Measurements from ENCODE around the gene EMC10.

- TF ChIP-seq CTCF (IDR thresholded peaks at IDR 0.05) (no peak), POLR2A (IDR thresholded peaks at IDR 0.05; ENCODE audit: low read length) (no peak), RARB (CRISPR knock-in tag; IDR thresholded peaks at IDR 0.05) (no peak), ESRRA (IDR thresholded peaks at IDR 0.05; ENCODE audit: borderline replicate concordance, low read length) (no peak), EP300 (IDR thresholded peaks at IDR 0.05) (no peak), ZC3H11A (IDR thresholded peaks at IDR 0.05) (no peak), BHLHE40 (IDR thresholded peaks at IDR 0.05; ENCODE audit: low read depth, low read length) (no peak)
- TF ChIP-seq, protein P1, sequence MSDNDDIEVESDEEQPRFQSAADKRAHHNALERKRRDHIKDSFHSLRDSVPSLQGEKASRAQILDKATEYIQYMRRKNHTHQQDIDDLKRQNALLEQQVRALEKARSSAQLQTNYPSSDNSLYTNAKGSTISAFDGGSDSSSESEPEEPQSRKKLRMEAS (IDR thresholded peaks at IDR 0.05), result no peak
- TF ChIP-seq, protein P2, sequence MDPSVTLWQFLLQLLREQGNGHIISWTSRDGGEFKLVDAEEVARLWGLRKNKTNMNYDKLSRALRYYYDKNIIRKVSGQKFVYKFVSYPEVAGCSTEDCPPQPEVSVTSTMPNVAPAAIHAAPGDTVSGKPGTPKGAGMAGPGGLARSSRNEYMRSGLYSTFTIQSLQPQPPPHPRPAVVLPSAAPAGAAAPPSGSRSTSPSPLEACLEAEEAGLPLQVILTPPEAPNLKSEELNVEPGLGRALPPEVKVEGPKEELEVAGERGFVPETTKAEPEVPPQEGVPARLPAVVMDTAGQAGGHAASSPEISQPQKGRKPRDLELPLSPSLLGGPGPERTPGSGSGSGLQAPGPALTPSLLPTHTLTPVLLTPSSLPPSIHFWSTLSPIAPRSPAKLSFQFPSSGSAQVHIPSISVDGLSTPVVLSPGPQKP (IDR thresholded peaks at IDR 0.05; ENCODE audit: low read depth, low read length), result no peak
Observed at GRCh38 chr19:50466706-50467039, 9.6 kb upstream of the EMC10 start.
